C4-2B (cell line): ENCODE measurements around the gene SMG7.

ENCODE experiments used
- CTCF ChIP-seq: fragments of 450-650 bp; conservative IDR thresholded peaks from 2 replicates; pipeline ENCODE4 v1.5.1; 2017; ENCODE audit warnings: mild to moderate bottlenecking
- ZFX ChIP-seq: fragments of 450-650 bp; IDR thresholded peaks from 2 replicates; pipeline ENCODE4 v1.6.1; 2017

GRCh38 chr1:183546427-183546826 is 74.1 kb downstream of the SMG7 start:
- TF ChIP-seq CTCF (no peak), ZFX (no peak)
